GM18511 (cell line): Measurements from ENCODE around the gene KANTR.
"Not testable (repeated sequence)": the region's sequence is repeated elsewhere in the genome, so short reads cannot be mapped to it uniquely, and the experiment has no call there.

Source experiments
- ATAC-seq: cut with Tn5 transposase; IDR thresholded peaks from one replicate; pipeline ENCODE4 v1.9.1; 2021; ENCODE audit warnings: mild to moderate bottlenecking, moderate library complexity; ENCODE audit not compliant: unreplicated experiment

The KANTR gene

DNA sequence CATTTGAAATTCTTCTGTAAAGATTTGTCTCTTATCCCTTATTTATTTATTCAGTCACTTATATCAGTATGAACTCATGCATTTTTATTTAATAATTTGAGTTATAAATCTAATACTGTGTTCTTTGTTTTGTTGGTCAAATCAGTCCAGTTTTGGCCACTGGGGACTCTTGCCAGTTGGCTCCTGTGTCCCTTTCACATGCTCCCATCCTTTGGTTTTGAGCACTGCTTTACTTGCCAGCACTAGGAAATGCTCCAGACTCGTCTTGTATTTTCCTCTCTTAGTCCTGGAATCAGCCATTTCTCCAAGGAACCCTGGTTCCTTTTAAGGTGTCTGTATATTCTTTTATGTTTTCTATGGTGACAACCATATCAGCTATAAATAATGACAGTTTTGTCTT lies 28.1 kb downstream of the KANTR start:
- ATAC-seq: no peak

DNA sequence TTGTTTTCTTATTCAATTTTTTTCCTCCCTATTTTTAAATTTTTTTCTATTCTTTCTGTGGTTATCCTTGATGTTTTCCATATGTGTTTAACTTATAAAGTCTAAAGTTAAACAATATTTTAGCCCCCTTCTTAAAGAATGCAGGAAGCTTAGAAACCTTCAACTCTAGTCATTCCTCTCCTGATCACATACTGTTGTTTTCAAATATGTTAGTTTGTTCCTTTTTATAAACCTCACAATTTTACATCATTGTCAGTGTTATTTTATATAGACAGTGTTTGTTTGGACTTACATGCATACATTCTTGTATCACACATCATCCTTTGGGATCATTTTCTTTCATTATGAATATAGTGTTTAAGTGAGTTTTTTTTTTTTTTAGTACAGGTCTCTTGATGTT lies 31.6 kb downstream of the KANTR start:
- no peak for ATAC-seq

DNA sequence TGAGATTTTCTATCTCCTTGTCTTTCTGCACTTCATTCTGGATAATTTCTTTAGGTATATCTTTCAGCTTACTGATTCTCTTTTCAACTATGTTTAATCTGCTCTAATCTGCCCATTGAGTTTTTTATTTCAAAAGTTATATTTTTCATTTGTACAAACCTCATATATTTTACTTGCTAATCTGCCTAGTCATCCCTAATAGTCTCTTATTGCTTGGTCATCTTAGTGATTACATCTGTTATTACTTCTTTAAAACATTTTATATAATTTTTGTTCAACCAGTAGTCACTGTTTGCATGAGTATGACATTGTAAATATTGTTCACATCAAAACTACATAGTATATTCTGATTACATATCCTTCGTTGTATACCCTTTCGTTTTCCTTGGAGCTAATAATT lies 32.4 kb downstream of the KANTR start:
- no peak for ATAC-seq

DNA sequence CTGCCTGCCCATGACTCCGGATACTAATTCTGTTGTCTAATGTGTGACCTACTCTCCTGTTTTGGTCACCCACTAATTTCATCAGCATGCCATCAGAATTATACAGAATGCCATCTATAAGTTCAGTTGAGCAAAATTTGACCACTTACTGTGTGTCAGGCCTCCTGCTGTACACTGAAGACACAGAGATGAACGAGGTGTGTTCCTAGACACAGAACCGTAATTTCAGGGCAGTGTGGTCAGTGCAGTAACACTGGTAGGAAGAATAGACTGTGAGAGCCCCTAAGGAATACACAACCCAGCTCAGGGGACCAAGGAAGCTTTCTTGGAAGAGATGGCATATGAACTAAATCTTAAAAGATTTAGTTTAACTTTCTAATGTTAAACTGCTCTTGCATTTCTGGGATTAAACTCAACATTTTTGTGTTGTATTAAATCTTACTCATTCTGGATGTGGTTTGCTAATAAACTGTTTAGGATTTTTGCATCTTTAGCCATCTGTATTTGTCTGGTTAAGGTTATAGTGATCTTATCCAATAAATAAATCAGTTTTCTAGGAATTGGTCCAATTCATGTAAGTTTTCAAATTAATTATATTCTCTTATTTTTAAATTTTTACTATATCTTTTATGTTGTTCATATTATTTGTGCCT lies 34.3 kb downstream of the KANTR start:
- ATAC-seq: no peak

DNA sequence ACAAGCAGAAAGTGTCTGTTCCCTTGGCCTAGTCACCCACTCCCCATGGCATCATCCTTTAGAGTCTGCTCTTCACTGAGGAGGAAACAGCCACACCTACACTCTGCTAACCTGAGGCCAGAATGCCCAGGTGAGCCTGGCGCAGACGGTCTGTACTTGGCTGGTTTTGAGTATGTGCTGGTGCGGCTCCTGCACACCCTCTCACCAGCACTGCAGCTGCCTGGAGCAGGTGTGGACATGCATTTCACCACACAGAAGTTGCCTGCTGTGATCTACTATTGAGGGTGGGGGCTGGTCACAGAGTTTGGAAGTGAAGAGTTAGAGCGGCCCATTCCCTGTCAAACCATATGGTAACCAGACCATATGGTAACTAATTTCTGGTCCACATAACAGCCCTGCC lies 39.5 kb downstream of the KANTR start:
- ATAC-seq: no peak

DNA sequence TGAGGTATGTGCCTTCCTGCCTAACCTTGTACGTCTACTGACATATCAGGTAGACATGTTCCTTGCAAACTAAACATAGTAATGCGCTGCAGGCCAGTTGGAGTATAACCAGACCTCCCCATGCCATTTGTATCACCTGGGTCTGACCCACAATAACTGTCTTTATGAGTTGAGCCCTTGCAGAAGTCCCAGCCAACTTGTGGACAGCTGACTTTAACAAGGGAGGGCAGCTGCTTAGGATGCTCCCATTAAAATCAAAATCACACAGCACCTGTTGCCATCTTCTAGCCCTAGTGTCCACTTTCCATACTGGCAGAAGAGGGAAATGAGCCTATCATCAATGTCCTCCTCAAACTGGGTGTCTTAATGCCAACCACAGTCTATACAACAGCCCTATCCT lies 41.6 kb downstream of the KANTR start:
- no peak for ATAC-seq

DNA sequence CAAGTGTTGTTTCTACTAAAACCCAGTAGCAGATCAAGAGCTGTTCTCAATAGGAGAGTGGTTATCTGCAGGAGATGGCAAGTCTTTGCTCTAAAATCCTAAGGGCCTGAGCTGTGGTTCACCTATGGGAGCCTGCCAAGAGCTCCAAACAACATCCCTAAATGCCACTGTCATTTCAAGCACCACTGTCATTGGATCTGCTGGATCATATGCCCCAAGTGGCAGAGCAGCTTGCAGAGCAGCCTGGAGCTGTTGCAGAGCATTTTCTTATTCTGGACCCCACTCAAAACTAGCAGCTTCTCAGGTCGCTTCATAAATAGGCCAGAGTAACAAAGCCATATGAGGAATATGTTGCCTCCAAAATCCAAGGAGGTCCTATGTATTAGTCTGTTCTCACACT lies 59.6 kb downstream of the KANTR start:
- ATAC-seq: no peak

DNA sequence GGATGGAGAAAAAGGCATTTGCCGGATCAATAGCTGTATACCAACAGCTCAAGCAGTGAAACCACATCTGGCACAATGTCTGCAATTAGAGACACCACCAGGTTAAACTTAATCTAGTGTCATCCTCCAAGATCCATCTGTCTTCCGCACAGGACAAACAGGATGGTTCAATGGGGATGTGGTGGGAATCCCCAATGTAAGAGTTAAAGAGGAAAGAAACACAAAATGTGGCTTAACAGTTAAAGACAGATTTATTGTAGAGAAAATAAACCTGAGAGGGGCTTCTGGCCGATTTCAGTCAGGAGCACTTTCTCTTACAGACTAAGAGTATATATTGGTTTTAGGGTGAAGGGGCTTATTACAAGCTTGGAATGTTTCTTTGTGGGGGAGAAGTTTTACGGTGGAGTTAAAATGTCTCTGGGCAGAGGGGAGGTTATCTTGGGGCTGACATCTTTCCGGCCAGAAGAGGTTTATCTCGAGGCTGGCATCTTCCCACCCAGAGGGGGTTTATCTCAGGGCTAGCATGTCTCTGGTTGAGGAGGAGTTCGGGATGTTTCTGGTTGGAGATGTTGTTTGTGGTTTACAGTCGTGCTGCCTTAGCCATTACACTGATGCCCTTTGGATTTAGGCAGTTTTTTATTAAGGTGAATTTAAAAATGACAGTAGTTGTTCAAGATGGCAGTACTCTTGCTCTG lies 61.7 kb downstream of the KANTR start:
- ATAC-seq: no peak

DNA sequence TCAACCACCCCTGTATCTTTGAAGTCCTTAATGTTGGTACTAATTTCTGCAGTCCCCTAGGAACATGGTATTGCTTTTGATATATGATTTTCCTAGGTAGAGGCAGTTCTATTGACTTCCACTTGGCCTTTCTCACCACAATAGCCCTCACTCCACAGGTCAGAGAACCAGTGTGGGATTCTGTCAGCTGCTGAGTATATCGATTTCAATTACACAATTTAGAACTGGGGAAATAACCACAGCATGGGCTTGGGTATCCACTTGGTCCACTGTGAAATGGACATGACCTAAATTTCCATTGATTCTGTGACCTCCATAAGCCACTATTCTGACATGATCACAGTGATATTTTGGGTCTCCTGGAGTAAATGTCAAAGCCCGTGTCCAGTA lies 62.3 kb downstream of the KANTR start:
- no peak for ATAC-seq

DNA sequence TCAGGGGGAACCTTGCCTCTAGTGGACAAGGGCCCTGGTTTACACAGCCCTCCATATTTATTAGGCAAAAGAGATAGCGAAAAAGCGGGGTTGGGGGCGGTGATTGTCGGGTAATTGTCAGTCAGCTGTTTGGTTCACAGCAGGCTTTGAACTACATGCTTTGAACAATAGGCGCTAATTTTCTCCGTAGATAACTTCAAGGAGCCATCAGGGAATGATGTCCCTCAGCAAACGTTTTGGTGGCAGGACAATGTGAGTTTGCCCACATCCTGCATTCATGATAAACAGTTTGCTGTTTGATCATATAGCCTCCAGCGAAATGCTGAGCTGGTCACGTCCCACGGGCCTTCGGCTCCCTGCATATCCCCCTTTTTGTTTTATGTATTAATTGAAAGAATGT lies 65.2 kb downstream of the KANTR start:
- no peak for ATAC-seq

DNA sequence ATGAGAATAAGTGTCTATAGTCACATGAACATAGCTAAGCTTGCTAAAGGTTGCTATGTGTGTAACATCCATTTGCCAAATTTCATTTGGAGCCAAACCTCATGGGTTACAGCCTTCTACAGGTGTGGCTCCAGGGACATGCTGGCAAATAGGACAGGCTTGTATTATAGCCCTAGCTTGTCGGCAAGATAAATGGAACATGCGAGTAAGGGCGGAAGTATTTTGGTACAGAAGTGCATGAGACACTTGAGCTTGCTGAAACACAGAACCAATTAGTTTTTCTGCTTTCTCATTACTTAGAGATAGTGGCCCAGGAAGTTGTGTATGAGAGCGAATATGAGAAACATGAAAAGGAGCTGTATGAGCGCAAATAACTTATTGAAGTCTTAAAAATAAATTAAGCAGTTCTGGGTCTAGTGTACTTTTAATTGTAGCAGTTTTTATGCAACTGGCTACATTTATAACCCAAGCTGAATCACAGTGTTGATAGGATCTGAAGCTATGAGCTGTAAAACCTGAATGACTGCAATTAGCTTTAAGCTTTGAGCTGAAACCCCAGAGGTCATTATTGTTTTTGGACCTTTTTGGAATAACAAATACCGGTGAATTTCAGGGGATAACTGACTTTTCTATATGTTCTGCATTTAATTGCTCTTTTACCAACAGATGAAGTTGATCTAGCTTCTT lies 66.5 kb downstream of the KANTR start:
- no peak for ATAC-seq

DNA sequence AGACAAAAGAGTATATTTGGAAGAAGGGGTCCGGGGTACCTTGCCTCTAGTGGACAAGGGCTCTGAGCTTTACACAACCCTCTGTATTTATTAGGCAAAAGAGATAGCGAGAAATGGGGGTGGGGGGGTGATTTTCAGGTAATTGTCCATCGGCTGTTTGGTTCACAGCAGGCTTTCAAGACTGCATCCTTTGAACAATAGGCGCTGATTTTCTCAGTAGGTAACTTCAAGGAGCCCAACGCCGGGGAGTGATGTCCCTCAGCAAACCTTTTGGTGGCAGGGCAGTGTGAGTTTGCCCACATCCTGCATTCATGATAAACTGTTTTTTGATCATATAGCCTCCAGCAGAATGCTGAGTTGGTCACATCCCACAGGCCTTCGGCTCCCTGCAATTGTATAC lies 69.5 kb downstream of the KANTR start:
- no peak for ATAC-seq

DNA sequence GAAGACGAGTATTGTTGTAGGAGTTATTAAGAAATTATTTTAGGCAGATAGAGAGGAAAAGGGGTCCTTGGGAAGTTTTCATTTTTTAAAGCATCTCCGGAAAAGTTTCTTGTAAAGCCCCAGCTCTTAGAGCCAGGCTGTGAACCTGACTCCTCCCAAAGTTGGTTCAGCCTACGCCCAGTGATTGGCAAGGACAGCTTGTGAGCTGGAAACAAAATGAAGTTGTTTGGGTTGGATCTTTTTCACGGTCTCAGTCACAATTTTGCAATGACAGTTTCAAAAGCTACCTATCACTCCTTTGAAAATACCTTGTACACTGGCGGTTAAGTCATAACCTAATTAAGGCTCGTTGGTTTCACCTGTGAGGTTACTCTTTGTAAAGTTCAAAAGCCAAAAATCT lies 70.6 kb downstream of the KANTR start:
- not testable (repeated sequence) for ATAC-seq

DNA sequence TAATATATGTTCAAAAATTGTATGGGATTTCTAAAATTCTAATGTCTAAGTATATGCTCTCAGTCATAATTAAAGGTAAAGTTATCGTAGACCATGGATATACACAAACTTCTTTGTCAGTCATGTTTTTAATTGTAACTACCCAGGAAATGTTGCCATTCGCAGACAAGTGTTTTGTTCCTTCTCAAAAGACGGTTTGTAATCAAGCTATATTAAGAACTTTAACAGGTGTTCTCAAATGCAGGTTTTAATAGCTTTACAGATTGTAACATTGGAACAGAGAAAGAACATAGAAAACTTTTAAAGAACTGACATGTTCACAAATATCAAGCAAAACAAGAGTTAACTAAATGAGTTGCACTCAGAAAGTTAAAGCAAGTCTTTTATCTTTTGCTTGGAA lies 72.2 kb downstream of the KANTR start:
- ATAC-seq: no peak

DNA sequence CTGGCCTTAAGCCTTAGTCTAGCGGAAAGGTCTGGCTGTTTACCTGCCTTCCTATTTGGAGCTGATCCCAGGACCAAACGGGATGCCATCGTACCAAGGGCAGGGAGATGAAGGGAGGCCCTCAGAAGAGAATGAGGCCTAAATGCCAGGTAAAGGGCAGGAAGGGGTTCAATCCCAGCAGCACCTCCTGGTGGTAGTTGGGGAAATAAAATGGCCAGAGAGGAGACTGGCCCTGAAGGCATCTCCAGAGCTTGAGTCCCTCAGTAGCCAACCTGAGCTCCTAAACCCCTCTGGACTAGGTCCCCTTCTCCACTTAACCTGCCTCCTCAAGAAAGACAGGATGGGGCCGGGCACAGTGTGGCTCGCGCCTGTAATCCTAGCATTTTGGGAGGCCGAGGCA lies 77.4 kb downstream of the KANTR start:
- ATAC-seq: no peak
